ENCODE measurements around the gene RAB11FIP2. TPM values are rescaled to one million over a fixed set of nuclear protein-coding genes. Genes with fewer than 3 reads are reported as not detected.

RAB11FIP2 gene
- total RNA-seq, 5 donors from 2014 or later (not counting 1 experiment from before 2014, with no cell fraction given): 16.5 to 36.6 (median 20.4) TPM

GRCh38 chr10:118028619-118029018, 18.1 kb downstream of the RAB11FIP2 start:
- ATAC-seq (replicated peaks in 1 of 4) (no peak), DNase-seq (no peak)
- Mint-ChIP-seq H3K27ac (no peak overlapping the region), H3K9me3 (no peaks in the 10 kb centered on the region), H3K4me1 (peaks cover 6 to 26% (median 13%) of the 10 kb centered on the region in 3 donors), H3K36me3 (peaks cover 16% of the 10 kb centered on the region), H3K27me3 (no peaks in the 10 kb centered on the region), H3K4me3 (no peak overlapping the region)
- H3K36me3 ChIP-seq (ENCODE audit: control insufficient read depth in 2 of 2, extremely low read depth in 1 of 2, insufficient read depth in 1 of 2, low read length in 1 of 2): peaks cover 0 to 4% of the 10 kb centered on the region in 2 donors
- ChIA-PET CTCF (no interaction called here), POLR2A (interaction anchor here in 1 of 2 donors (0.7 kb wide), 1 partner anchor 597 kb away, joined by 4 read pairs; no protein-coding TSS in a partner anchor)
- H3K27me3 ChIP-seq (replicated peaks in 1 of 2; ENCODE audit: control insufficient read depth in 2 of 2, extremely low read depth in 1 of 2, insufficient read depth in 2 of 2, low read length in 1 of 2): no peaks in the 10 kb centered on the region
- H3K4me3 ChIP-seq (ENCODE audit: control insufficient read depth in 1 of 2, extremely low read depth in 1 of 2, low read length in 1 of 2): no peak overlapping the region
- H3K9me3 ChIP-seq: no peaks in the 10 kb centered on the region
- no peaks in the 10 kb centered on the region for H3K4me1 ChIP-seq (ENCODE audit: control insufficient read depth in 1 of 2, extremely low read depth in 1 of 2, insufficient read depth in 2 of 2, low read length in 2 of 2)
- H3K27ac ChIP-seq (ENCODE audit: low read length): no peak overlapping the region

GRCh38 chr10:118027397-118027796, 19.3 kb downstream of the RAB11FIP2 start:
- H3K4me1 Mint-ChIP-seq: peaks cover 6 to 24% (median 12%) of the 10 kb centered on the region in 3 donors
- DNase-seq: no peak
- peaks cover 0 to 4% of the 10 kb centered on the region in 2 donors for H3K36me3 ChIP-seq (ENCODE audit: control insufficient read depth in 2 of 2, extremely low read depth in 1 of 2, insufficient read depth in 1 of 2, low read length in 1 of 2)
- no peaks in the 10 kb centered on the region for H3K9me3 ChIP-seq
- no peak overlapping the region for H3K27ac Mint-ChIP-seq
- no peaks in the 10 kb centered on the region for H3K4me1 ChIP-seq (ENCODE audit: control insufficient read depth in 1 of 2, extremely low read depth in 1 of 2, insufficient read depth in 2 of 2, low read length in 2 of 2)
- no peaks in the 10 kb centered on the region for H3K9me3 Mint-ChIP-seq
- no peaks in the 10 kb centered on the region for H3K27me3 Mint-ChIP-seq
- peaks cover 10% of the 10 kb centered on the region for H3K36me3 Mint-ChIP-seq
- no CpG with 5 or more reads among the region's 2 CpGs for WGBS (ENCODE audit: insufficient coverage)
- ChIA-PET POLR2A (interaction anchor here in 1 of 2 donors (0.6 kb wide), 1 partner anchor 633 kb away, joined by 3 read pairs; no protein-coding TSS in a partner anchor), CTCF (interaction anchor here in 1 of 2 donors (0.5 kb wide), 1 partner anchor 15 kb away, joined by 3 read pairs; no protein-coding TSS in a partner anchor)
- no peak overlapping the region for H3K27ac ChIP-seq (ENCODE audit: low read length)
- H3K4me3 ChIP-seq (ENCODE audit: control insufficient read depth in 1 of 2, extremely low read depth in 1 of 2, low read length in 1 of 2): no peak overlapping the region
- H3K27me3 ChIP-seq (replicated peaks in 1 of 2; ENCODE audit: control insufficient read depth in 2 of 2, extremely low read depth in 1 of 2, insufficient read depth in 2 of 2, low read length in 1 of 2): no peaks in the 10 kb centered on the region
- ATAC-seq (replicated peaks in 1 of 4): no peak
- no peak overlapping the region for H3K4me3 Mint-ChIP-seq

GRCh38 chr10:118026936-118027335, 19.8 kb downstream of the RAB11FIP2 start:
- Histone ChIP-seq H3K27ac (ENCODE audit: low read length) (no peak overlapping the region), H3K27me3 (replicated peaks in 1 of 2; ENCODE audit: control insufficient read depth in 2 of 2, extremely low read depth in 1 of 2, insufficient read depth in 2 of 2, low read length in 1 of 2) (no peaks in the 10 kb centered on the region), H3K4me3 (ENCODE audit: control insufficient read depth in 1 of 2, extremely low read depth in 1 of 2, low read length in 1 of 2) (no peak overlapping the region), H3K9me3 (no peaks in the 10 kb centered on the region), H3K4me1 (ENCODE audit: control insufficient read depth in 1 of 2, extremely low read depth in 1 of 2, insufficient read depth in 2 of 2, low read length in 2 of 2) (no peaks in the 10 kb centered on the region), H3K36me3 (ENCODE audit: control insufficient read depth in 2 of 2, extremely low read depth in 1 of 2, insufficient read depth in 1 of 2, low read length in 1 of 2) (no peaks in the 10 kb centered on the region)
- ChIA-PET POLR2A (no interaction called here), CTCF (interaction anchor here in 1 of 2 donors (0.5 kb wide), 1 partner anchor 15 kb away, joined by 3 read pairs; no protein-coding TSS in a partner anchor)
- peaks cover 6 to 19% (median 10%) of the 10 kb centered on the region in 3 donors for H3K4me1 Mint-ChIP-seq
- DNase-seq (no peak), ATAC-seq (replicated peaks in 1 of 4) (no peak)
- H3K27me3 Mint-ChIP-seq: no peaks in the 10 kb centered on the region
- no peak overlapping the region for H3K4me3 Mint-ChIP-seq
- peaks cover 6% of the 10 kb centered on the region for H3K36me3 Mint-ChIP-seq
- no peaks in the 10 kb centered on the region for H3K9me3 Mint-ChIP-seq
- no peak overlapping the region for H3K27ac Mint-ChIP-seq
- no CpG with 5 or more reads among the region's 4 CpGs for WGBS (ENCODE audit: insufficient coverage)

- Mint-ChIP-seq H3K27me3 (no peaks in the 10 kb centered on the region), H3K4me1 (peaks cover 0 to 11% (median 2%) of the 10 kb centered on the region in 3 donors), H3K27ac (no peak overlapping the region), H3K36me3 (peaks cover 24% of the 10 kb centered on the region), H3K4me3 (no peak overlapping the region), H3K9me3 (no peaks in the 10 kb centered on the region)
- ATAC-seq (replicated peaks in 1 of 4) (no peak), DNase-seq (no peak)
- POLR2A ChIA-PET: no interaction called here
- Histone ChIP-seq H3K4me1 (ENCODE audit: control insufficient read depth in 1 of 2, extremely low read depth in 1 of 2, insufficient read depth in 2 of 2, low read length in 2 of 2) (no peaks in the 10 kb centered on the region), H3K27me3 (replicated peaks in 1 of 2; ENCODE audit: control insufficient read depth in 2 of 2, extremely low read depth in 1 of 2, insufficient read depth in 2 of 2, low read length in 1 of 2) (no peaks in the 10 kb centered on the region), H3K4me3 (ENCODE audit: control insufficient read depth in 1 of 2, extremely low read depth in 1 of 2, low read length in 1 of 2) (no peak overlapping the region), H3K36me3 (ENCODE audit: control insufficient read depth in 2 of 2, extremely low read depth in 1 of 2, insufficient read depth in 1 of 2, low read length in 1 of 2) (peaks cover 0 to 3% of the 10 kb centered on the region in 2 donors), H3K9me3 (no peaks in the 10 kb centered on the region), H3K27ac (ENCODE audit: low read length) (no peak overlapping the region)
- CTCF ChIA-PET: no interaction called here
- 100% methylated on average over 1 of the region's 3 CpGs for WGBS (ENCODE audit: insufficient coverage)
These were observed 26.4 kb downstream of the RAB11FIP2 start for GRCh38 chr10:118020365-118020764.

- H3K27ac Mint-ChIP-seq: no peak overlapping the region
- no peaks in the 10 kb centered on the region for H3K27me3 Mint-ChIP-seq
- H3K9me3 Mint-ChIP-seq: no peaks in the 10 kb centered on the region
- peaks cover 37% of the 10 kb centered on the region for H3K36me3 Mint-ChIP-seq
- H3K4me3 Mint-ChIP-seq: no peak overlapping the region
- no peaks in the 10 kb centered on the region for H3K27me3 ChIP-seq (replicated peaks in 1 of 2; ENCODE audit: control insufficient read depth in 2 of 2, extremely low read depth in 1 of 2, insufficient read depth in 2 of 2, low read length in 1 of 2)
- H3K27ac ChIP-seq (ENCODE audit: low read length): no peak overlapping the region
- no CpG with 5 or more reads among the region's 5 CpGs for WGBS (ENCODE audit: insufficient coverage)
- H3K4me1 Mint-ChIP-seq: peaks cover 0 to 11% (median 2%) of the 10 kb centered on the region in 3 donors
- ATAC-seq (replicated peaks in 1 of 4): no peak
- POLR2A ChIA-PET: no interaction called here
- H3K36me3 ChIP-seq (ENCODE audit: control insufficient read depth in 2 of 2, extremely low read depth in 1 of 2, insufficient read depth in 1 of 2, low read length in 1 of 2): peaks cover 0 to 6% of the 10 kb centered on the region in 2 donors
- CTCF ChIA-PET: interaction anchor here in 1 of 2 donors (0.6 kb wide), 1 partner anchor 11 kb away, joined by 4 read pairs; no protein-coding TSS in a partner anchor
- no peaks in the 10 kb centered on the region for H3K4me1 ChIP-seq (ENCODE audit: control insufficient read depth in 1 of 2, extremely low read depth in 1 of 2, insufficient read depth in 2 of 2, low read length in 2 of 2)
- no peak overlapping the region for H3K4me3 ChIP-seq (ENCODE audit: control insufficient read depth in 1 of 2, extremely low read depth in 1 of 2, low read length in 1 of 2)
- no peaks in the 10 kb centered on the region for H3K9me3 ChIP-seq
- no peak for DNase-seq
These were observed 28.9 kb downstream of the RAB11FIP2 start for GRCh38 chr10:118017850-118018249.

GRCh38 chr10:118017071-118017740, 29.5 kb downstream of the RAB11FIP2 start:
- ATAC-seq (replicated peaks in 1 of 4) (no peak), DNase-seq (no peak)
- POLR2A ChIA-PET: no interaction called here
- no peak overlapping the region for H3K27ac ChIP-seq (ENCODE audit: low read length)
- H3K4me1 Mint-ChIP-seq: peaks cover 0 to 11% (median 2%) of the 10 kb centered on the region in 3 donors
- no peaks in the 10 kb centered on the region for H3K27me3 Mint-ChIP-seq
- no peak overlapping the region for H3K27ac Mint-ChIP-seq
- 100% methylated on average over 6 of the region's 12 CpGs for WGBS (ENCODE audit: insufficient coverage)
- H3K4me1 ChIP-seq (ENCODE audit: control insufficient read depth in 1 of 2, extremely low read depth in 1 of 2, insufficient read depth in 2 of 2, low read length in 2 of 2): no peaks in the 10 kb centered on the region
- no peak overlapping the region for H3K4me3 ChIP-seq (ENCODE audit: control insufficient read depth in 1 of 2, extremely low read depth in 1 of 2, low read length in 1 of 2)
- no peaks in the 10 kb centered on the region for H3K9me3 ChIP-seq
- no peaks in the 10 kb centered on the region for H3K27me3 ChIP-seq (replicated peaks in 1 of 2; ENCODE audit: control insufficient read depth in 2 of 2, extremely low read depth in 1 of 2, insufficient read depth in 2 of 2, low read length in 1 of 2)
- peaks cover 37% of the 10 kb centered on the region for H3K36me3 Mint-ChIP-seq
- H3K9me3 Mint-ChIP-seq: no peaks in the 10 kb centered on the region
- CTCF ChIA-PET: no interaction called here
- H3K4me3 Mint-ChIP-seq: no peak overlapping the region
- H3K36me3 ChIP-seq (ENCODE audit: control insufficient read depth in 2 of 2, extremely low read depth in 1 of 2, insufficient read depth in 1 of 2, low read length in 1 of 2): peaks cover 0 to 6% of the 10 kb centered on the region in 2 donors

All from T-cell (primary cell).